HG02981 (cell line): Measurements from ENCODE around the gene APCDD1L.
"Not testable (repeated sequence)": the region's sequence is repeated elsewhere in the genome, so short reads cannot be mapped to it uniquely, and the experiment has no call there.

Source experiments
- ATAC-seq: cut with Tn5 transposase; IDR thresholded peaks from one replicate; pipeline ENCODE4 v1.9.1; 2021; ENCODE audit warnings: mild to moderate bottlenecking, moderate library complexity; ENCODE audit not compliant: unreplicated experiment

APCDD1L gene

DNA sequence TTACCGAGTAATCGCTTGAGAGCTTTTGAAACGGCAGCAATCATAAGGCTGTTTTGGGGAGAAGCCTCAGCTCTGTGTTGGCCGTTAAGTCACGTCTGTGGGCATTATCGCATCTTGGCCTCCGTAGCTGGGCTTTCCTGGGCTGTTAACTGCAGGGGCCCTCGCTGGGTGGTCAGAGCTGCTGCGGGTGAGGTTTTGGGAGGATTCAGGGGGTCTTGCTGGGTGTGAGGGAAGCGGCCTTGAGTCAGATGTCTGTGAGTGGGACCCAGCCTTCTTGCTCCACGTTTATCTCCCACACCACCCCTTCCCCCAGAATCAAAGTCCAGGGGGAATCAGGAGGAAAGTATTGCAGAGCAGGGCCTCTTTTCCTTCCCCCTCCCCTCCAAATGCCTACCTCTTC, 3.2 kb upstream of the APCDD1L start:
- no peak for ATAC-seq

DNA sequence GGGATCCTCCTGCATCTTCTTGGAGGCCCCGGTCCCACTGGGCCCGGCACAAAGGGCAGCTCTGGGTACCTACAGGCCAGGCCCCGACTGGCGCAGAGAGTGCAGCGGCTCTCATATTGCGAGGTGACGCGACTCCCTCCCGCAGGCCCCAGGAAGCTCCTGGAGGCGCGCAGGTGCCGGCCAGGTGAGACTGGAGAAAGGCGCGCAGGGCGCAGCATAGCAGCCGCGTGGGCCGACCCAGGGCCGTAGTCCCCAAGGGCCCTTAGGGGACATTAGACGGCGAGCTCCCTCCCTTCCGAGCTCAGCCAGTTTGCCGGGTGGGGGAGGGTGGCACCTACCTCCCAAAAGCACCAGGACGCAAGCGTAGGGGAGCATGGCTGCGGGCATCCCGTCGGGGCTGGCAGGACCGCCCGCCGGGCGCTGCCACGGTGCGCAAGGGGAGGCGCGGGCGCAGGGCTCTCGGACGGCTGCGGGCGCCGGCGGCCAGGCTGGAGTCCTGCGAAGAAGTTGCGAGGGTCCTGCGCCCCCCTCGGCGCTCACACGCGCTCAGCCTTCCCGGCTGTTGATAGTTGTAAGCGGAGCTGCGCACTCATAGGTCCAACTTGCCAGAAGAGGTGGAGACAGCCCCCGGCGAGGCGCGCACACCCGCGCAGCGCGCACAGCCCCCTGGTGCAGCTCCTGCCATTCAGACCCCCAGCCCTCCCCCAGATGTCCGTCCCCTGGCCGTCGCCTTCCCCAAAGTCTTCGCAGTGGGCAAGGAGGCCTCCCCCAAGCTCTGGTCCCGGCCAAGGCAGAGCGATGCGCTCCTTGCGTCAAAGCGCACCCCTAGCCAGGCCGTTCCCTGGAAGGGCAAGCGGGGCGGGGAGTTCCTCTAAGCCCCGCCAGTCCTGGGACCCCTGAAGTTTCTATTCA, 622 bp downstream of the APCDD1L start:
- no peak for ATAC-seq

DNA sequence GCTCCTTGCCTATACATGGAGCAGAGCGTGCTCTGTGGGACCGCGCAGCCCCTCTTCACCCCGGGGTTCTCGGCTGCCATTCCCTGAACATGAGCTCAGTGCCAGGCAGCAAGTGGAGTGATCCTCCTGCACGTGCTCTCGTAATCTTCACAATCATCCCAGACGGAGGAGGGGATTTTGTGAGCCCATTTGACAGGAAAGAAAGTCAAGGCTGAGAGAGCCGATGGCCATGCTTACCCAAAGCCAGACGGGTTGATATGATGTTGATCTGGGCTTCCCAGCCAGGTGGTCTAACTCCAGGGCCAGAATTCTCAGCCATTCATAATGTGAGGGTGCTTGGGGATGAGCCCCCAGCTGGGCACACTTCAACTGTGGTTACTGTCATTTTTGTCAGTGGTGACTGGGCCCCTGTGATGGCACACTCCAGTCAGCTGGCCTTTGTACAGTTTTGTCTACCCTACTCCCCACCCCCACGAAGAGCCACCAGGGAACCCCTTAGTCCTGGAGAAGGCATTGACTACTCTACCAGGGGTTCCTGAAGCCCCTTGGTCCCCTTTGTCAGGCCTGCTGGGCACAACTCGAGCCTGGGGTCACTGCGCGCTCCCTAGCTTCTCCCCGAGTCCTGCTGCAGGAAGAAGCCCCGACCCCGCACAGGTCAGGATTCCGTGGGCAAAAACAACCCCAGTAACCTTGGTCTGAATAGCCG, 1.5 kb downstream of the APCDD1L start:
- no peak for ATAC-seq

DNA sequence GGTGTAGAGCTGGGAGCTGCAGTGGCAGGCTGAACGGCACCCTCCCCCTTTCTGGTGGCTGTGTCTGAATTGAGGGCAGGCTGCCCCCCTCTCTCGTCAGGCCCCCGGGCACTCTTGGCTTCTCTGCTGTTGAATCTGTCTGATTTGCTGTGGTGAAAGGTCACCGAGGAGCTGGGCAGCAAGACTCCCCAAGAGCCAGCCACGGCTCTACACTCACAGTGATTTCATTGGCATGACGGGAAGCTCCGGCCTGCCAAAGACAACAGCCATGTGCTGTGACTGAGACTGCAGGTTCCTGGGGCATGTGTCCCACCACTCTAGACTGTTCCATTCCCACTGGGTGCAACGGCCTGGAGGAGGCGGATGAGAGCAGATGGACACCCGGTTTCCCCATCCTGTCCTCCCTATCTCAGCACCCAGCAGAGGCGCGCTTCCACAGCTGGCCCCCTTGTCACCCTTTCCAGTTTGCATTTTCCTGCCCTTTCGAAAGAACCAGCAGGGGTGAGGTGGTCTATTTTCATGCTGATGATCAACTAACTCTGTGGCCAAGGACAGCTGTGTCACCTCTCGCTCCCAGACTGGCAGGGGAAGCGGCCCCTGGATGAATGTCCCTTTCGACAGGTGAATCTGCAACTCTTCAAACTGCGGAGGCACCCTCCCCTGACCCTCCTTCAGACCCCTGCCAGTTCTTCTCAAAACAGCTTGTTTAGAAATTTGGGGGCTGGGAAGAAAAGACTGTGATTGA, 2.2 kb downstream of the APCDD1L start:
- no peak for ATAC-seq

GRCh38 chr20:58511861-58512260, 3.3 kb downstream of the APCDD1L start:
- ATAC-seq: no peak

GRCh38 chr20:58511364-58511763, 3.8 kb downstream of the APCDD1L start:
- no peak for ATAC-seq

- no peak for ATAC-seq
Measured at GRCh38 chr20:58510921-58511320, 4.3 kb downstream of the APCDD1L start.

DNA sequence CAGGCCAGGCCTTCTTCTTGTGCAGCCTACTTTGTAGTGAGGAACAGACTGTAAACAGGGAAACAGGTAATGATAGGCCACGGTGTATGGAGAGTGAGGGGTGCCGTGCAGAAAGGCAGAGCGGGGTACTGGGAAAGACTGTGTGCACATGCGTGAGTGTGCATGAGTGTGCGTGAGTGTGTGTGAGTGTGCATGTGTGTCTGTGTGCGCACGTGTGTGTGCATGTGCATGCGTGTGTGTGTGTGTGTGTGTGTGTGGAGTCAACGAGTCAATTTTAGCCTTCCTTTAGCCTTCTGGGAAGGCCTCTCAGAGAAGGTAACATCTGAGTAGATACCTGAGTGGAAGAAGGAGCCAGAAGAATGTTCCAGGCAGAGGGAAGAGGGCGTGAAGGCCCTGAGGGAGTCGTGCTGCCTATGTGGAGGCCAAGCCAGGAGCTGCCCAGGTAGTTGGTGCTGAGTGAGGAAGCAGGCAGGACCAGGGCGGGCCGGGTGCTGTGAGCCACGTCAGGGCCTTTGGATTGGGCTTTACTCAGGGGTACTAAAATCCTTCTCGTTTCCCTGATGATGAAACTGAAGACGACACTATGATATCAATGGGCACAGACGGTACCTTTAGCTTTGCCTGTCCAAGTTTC, 6.3 kb downstream of the APCDD1L start:
- ATAC-seq: no peak

- ATAC-seq: not testable (repeated sequence)
Measured at GRCh38 chr20:58506999-58507398, 8.2 kb downstream of the APCDD1L start.

DNA sequence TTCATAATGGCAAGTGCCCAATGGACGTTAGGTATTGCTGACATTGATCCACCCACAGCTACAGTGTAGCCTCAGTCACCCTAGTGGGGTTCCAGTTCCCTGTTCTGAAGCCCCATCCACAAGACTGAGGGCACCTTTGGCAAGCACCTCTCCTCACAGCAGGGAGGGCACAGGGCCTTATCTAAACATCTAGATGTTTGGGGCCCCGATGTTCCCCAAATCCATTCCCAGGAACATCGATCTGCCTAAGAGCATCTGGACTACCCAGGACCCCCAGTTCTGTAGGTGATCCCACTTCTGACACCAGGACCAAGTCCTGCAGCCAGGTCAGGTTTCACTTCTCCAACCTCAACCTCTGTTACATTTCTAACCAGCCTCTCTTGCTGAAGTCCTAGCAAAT, 10.6 kb downstream of the APCDD1L start:
- ATAC-seq: no peak

- no peak for ATAC-seq
Measured at GRCh38 chr20:58503668-58504067, 11.5 kb downstream of the APCDD1L start.

- ATAC-seq: no peak
Measured at GRCh38 chr20:58500256-58500655, 14.9 kb downstream of the APCDD1L start.

GRCh38 chr20:58498470-58499068, 16.6 kb downstream of the APCDD1L start:
- no peak for ATAC-seq

DNA sequence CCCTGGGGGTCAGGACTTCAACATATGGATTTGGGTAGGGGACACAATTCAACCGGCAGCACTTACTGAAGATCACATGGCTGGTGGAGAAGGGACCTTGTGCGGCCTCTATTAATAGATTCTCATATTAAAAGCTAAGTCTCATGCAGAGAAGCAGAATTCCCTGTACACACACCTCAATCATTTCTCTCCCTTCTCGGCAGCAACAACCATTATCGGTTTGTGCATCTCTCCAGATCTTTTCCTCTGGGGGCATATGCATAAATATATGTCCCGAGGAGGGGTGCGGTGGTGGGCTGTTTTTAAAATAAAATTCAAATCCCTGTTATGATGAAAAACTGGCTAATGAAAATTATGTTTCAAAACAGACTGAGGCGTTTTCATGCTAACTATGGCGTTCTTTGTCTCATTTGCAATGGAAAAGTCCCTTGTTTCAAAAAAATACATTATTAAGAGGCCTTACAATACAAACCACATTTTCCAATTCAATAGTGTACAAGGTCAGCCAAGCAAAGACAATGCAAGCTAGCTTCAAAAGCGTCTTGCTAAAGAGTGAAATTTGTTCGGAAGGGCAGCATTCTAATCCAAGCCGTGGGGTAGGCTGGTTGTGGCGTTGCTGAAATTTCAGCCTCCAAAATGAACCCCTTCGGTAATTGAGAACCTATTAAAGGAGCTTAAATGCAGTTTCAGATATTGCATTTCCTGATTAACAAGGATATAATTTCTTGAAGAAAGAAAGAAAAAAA, 17.3 kb downstream of the APCDD1L start:
- ATAC-seq: no peak

GRCh38 chr20:58497076-58497641, 18.0 kb downstream of the APCDD1L start:
- ATAC-seq: no peak

GRCh38 chr20:58496429-58496769, 18.8 kb downstream of the APCDD1L start:
- ATAC-seq: no peak

GRCh38 chr20:58495623-58496428, 19.4 kb downstream of the APCDD1L start:
- ATAC-seq: no peak

GRCh38 chr20:58494923-58495622, 20.1 kb downstream of the APCDD1L start:
- no peak for ATAC-seq
